ENCODE measurements around the gene C3orf18. TPM values are rescaled to one million over a fixed set of nuclear protein-coding genes. Genes with fewer than 3 reads are reported as not detected.

Gene C3orf18
- total and polyA plus RNA-seq, 10 of the 15 experiments (the other 5 are each of a cell fraction or from before 2014, with no cell fraction given), result 0.06 to 3.2 (median 0.66) TPM

- TF ChIP-seq ZSCAN29 (IDR thresholded peaks at IDR 0.05), result no peak
- no peak for TF ChIP-seq FOS (IDR thresholded peaks at IDR 0.05; ENCODE audit: borderline replicate concordance, extremely low read depth, insufficient read length)
- TF ChIP-seq NBN (IDR thresholded peaks at IDR 0.05), result no peak
- no peak for TF ChIP-seq TAF1 (IDR thresholded peaks at IDR 0.05; ENCODE audit: borderline replicate concordance, low read depth, low read length)
- no peak for TF ChIP-seq CHD2 (IDR thresholded peaks at IDR 0.05; ENCODE audit: borderline replicate concordance, low read depth, low read length)
- no peak for TF ChIP-seq IRF4 (IDR thresholded peaks at IDR 0.05; ENCODE audit: low read depth, low read length)
- no peak for TF ChIP-seq CBX3 (IDR thresholded peaks at IDR 0.05; ENCODE audit: borderline replicate concordance, low read depth)
- no peak for TF ChIP-seq YBX1 (IDR thresholded peaks at IDR 0.05)
- no peak for TF ChIP-seq RELA (IDR thresholded peaks at IDR 0.05; ENCODE audit: borderline replicate concordance, partially characterized antibody)
- TF ChIP-seq BMI1 (IDR thresholded peaks at IDR 0.05; ENCODE audit: borderline replicate concordance), result no peak
- no peak for TF ChIP-seq BCL3 (IDR thresholded peaks at IDR 0.05; ENCODE audit: borderline replicate concordance, insufficient read depth, low read depth, low read length, poor library complexity, severe bottlenecking)
- POLR2A ChIA-PET, result no interaction called here
- no peaks in the 10 kb centered on the region for H4K20me1 ChIP-seq (ENCODE audit: control insufficient read depth, insufficient read depth)
- no peaks in the 10 kb centered on the region for H3K4me1 ChIP-seq (ENCODE audit: control insufficient read depth, insufficient read depth, low read length)
- WGBS (ENCODE audit: insufficient coverage, insufficient replicate concordance, low lambda C conversion rate, missing lambda C conversion rate), result 39% methylated on average over 9 of the region's 9 CpGs
- no peak overlapping the region for H3K9ac ChIP-seq (ENCODE audit: control insufficient read depth, insufficient read depth, low read length)
- CTCF ChIA-PET, result no interaction called here
- no peak overlapping the region for H2AFZ ChIP-seq (ENCODE audit: control insufficient read depth, low read depth, low read length)
- SMC1A ChIA-PET (ENCODE audit: uncharacterized antibody, unreplicated experiment), result no interaction called here
- peaks cover 0 to 2% of the 10 kb centered on the region in 2 experiments; a peak in 1 of 4 replicates for H3K27me3 ChIP-seq (replicated peaks in 1 of 2; ENCODE audit: control insufficient read depth in 2 of 2, insufficient read depth in 2 of 2, low read length in 1 of 2)
- H3K27ac ChIP-seq (ENCODE audit: control insufficient read depth, insufficient read depth), result no peak overlapping the region
- H3K4me2 ChIP-seq (ENCODE audit: control insufficient read depth, insufficient read depth), result no peak overlapping the region
- H3K36me3 ChIP-seq (ENCODE audit: control insufficient read depth in 2 of 2, insufficient read depth in 2 of 2, low read length in 1 of 2), result no peaks in the 10 kb centered on the region
- intact Hi-C loops (cut with micrococcal nuclease; ENCODE audit: unreplicated experiment), result no loop called here
- no TSS peak for BruUV-seq (replicated peaks)
- no peaks in the 10 kb centered on the region for H3K79me2 ChIP-seq (ENCODE audit: control insufficient read depth, insufficient read depth, low read length)
- no peak for ATAC-seq
- H3K9me3 ChIP-seq (replicated peaks; ENCODE audit: control insufficient read depth, insufficient read depth, low read length), result no peaks in the 10 kb centered on the region
- RAD21 ChIA-PET (ENCODE audit: unreplicated experiment), result no interaction called here
- in situ Hi-C loops (cut with MboI), result no loop called here
- no peak for FAIRE-seq
- no peak overlapping the region for H3K4me3 ChIP-seq
- DNase-seq (ENCODE audit: low read depth, low spot score), result no peak
These were observed 14.9 kb downstream of the C3orf18 start for GRCh38 chr3:50552598-50552997.
